GM12878 (cell line): ENCODE data around the gene NOD1. TPM values are rescaled to one million over a fixed set of nuclear protein-coding genes. Genes with fewer than 3 reads are reported as not detected.

ENCODE experiments used
- ATAC-seq: fragments of 200-7000 bp; cut with Tn5 transposase; 3 replicates; pipeline ENCODE4 v1.9.1; 2020; ENCODE audit warnings: mild to moderate bottlenecking, moderate library complexity
- BruUV-seq: library from RNA; stranded (reverse); fragments of 400-500 nt; replicated peaks from 2 replicates; lab custom pipeline; 2021; lab: Mats Ljungman, UMichigan
- CTCF ChIA-PET: fragments of 300-600 bp; sonication (Branson Sonifier 250); formaldehyde crosslinking; extraction: SDS; loops from one replicate; lab custom pipeline; 2021; ENCODE audit warnings: inconsistent platforms; lab: Yijun Ruan, JAX
- POLR2A ChIA-PET: fragments of 350-600 bp; formaldehyde crosslinking; extraction: SDS; loops from one replicate; lab custom pipeline; 2021; ENCODE audit warnings: inconsistent platforms; lab: Charles Lee
- RAD21 ChIA-PET: fragments of 300-600 bp; sonication (Branson Sonifier 250); formaldehyde crosslinking; loops from one replicate; lab custom pipeline; 2023; ENCODE audit warnings: antibody characterized with exemption; ENCODE audit not compliant: unreplicated experiment; lab: Charles Lee
- SMC1A ChIA-PET: fragments of 300-600 bp; sonication (Branson Sonifier 250); formaldehyde crosslinking; loops from one replicate; lab custom pipeline; 2023; ENCODE audit not compliant: unreplicated experiment, uncharacterized antibody; lab: Charles Lee
- DNase-seq: peaks from one replicate; pipeline ENCODE4 v3.0.0-alpha.2; 2011; ENCODE audit warnings: low read depth, low spot score
- FAIRE-seq: peaks from 3 replicates; lab custom pipeline; 2011; peaks lifted over from hg19 to GRCh38; lab: Jason Lieb, UNC
- H2AFZ ChIP-seq: 2 replicates; pipeline ENCODE4 v1.6.0; 2011; ENCODE audit warnings: low read depth, low read length, control low read depth; ENCODE audit not compliant: control insufficient read depth
- H3K27ac ChIP-seq: 2 replicates; pipeline ENCODE4 v1.5.1; 2011; ENCODE audit warnings: control low read depth; ENCODE audit not compliant: control insufficient read depth, insufficient read depth
- H3K27me3 ChIP-seq, 2 experiments: replicated peaks in 1 of 2; 2 replicates each; pipeline versions ENCODE4 v1.6.0 to v1.6.1; 2011; ENCODE audit warnings: low read length in 1 of 2; ENCODE audit not compliant: control insufficient read depth in 2 of 2, insufficient read depth in 2 of 2
- H3K36me3 ChIP-seq, 2 experiments: 2 replicates each; pipeline ENCODE4 v1.5.1; 2011; ENCODE audit warnings: low read length in 1 of 2; ENCODE audit not compliant: control insufficient read depth in 2 of 2, insufficient read depth in 2 of 2
- H3K4me1 ChIP-seq: 2 replicates; pipeline ENCODE4 v1.6.1; 2011; ENCODE audit warnings: mild to moderate bottlenecking, low read length, moderate library complexity, mixed read lengths; ENCODE audit not compliant: control insufficient read depth, insufficient read depth
- H3K4me2 ChIP-seq: 2 replicates; pipeline ENCODE4 v1.6.0; 2011; ENCODE audit warnings: control low read depth; ENCODE audit not compliant: control insufficient read depth, insufficient read depth
- H3K4me3 ChIP-seq: fragments of 200-600 bp; sonication (generic); 2 replicates; pipeline ENCODE4 v1.5.1; 2016
- H3K79me2 ChIP-seq: 2 replicates; pipeline ENCODE4 v1.6.0; 2011; ENCODE audit warnings: low read length; ENCODE audit not compliant: control insufficient read depth, insufficient read depth
- H3K9ac ChIP-seq: 2 replicates; pipeline ENCODE4 v1.8.0; 2011; ENCODE audit warnings: low read length, control low read depth, mixed read lengths; ENCODE audit not compliant: control insufficient read depth, insufficient read depth
- H3K9me3 ChIP-seq: replicated peaks from 3 replicates; pipeline ENCODE4 v1.5.1; 2011; ENCODE audit warnings: mild to moderate bottlenecking, low read length; ENCODE audit not compliant: control insufficient read depth, insufficient read depth
- H4K20me1 ChIP-seq: 2 replicates; pipeline ENCODE4 v1.6.0; 2011; ENCODE audit not compliant: control insufficient read depth, insufficient read depth
- CHD4 ChIP-seq: fragments of 200-600 bp; sonication (generic); IDR thresholded peaks from 2 replicates; pipeline ENCODE4 v1.6.1; 2016; ENCODE audit warnings: mild to moderate bottlenecking
- CUX1 ChIP-seq: IDR thresholded peaks from 2 replicates; pipeline ENCODE4 v1.6.1; 2012; ENCODE audit warnings: improper control_type of control experiment, low read depth, low read length; ENCODE audit not compliant: insufficient replicate concordance
- GATAD2B ChIP-seq: fragments of 450-650 bp; conservative IDR thresholded peaks from 2 replicates; pipeline ENCODE4 v1.6.1; 2017; ENCODE audit warnings: low read depth, mild to moderate bottlenecking, moderate library complexity
- IKZF1 ChIP-seq: fragments of 450-650 bp; conservative IDR thresholded peaks from 2 replicates; pipeline ENCODE4 v1.6.1; 2017; ENCODE audit warnings: antibody characterized with exemption, mild to moderate bottlenecking
- IKZF2 ChIP-seq, 2 experiments: fragments of 450-650 bp; IDR thresholded peaks; 2 replicates each; pipeline ENCODE4 v1.6.1; 2017; ENCODE audit warnings: mild to moderate bottlenecking in 2 of 2, moderate library complexity in 2 of 2
- IRF5 ChIP-seq: fragments of 450-650 bp; IDR thresholded peaks from 2 replicates; pipeline ENCODE4 v1.6.1; 2017; ENCODE audit warnings: borderline replicate concordance
- JUNB ChIP-seq: IDR thresholded peaks from 2 replicates; pipeline ENCODE4 v1.6.1; 2016; ENCODE audit warnings: antibody characterized with exemption, mild to moderate bottlenecking
- KDM1A ChIP-seq: fragments of 200-600 bp; sonication (generic); IDR thresholded peaks from 2 replicates; pipeline ENCODE4 v1.6.1; 2016; ENCODE audit warnings: borderline replicate concordance
- MTA3 ChIP-seq: IDR thresholded peaks from 2 replicates; pipeline ENCODE4 v1.6.1; 2012; ENCODE audit warnings: low read length, inconsistent platforms, borderline replicate concordance
- NR2F1 ChIP-seq: fragments of 450-650 bp; conservative IDR thresholded peaks from 2 replicates; pipeline ENCODE4 v1.6.1; 2017; ENCODE audit warnings: mild to moderate bottlenecking
- PAX5 ChIP-seq: IDR thresholded peaks from 2 replicates; pipeline ENCODE4 v1.6.1; 2011; ENCODE audit warnings: low read depth, low read length, borderline replicate concordance
- PAX8 ChIP-seq: fragments of 450-650 bp; IDR thresholded peaks from 2 replicates; pipeline ENCODE4 v1.6.1; 2017; ENCODE audit warnings: mild to moderate bottlenecking, moderate library complexity
- PBX3 ChIP-seq: IDR thresholded peaks from 2 replicates; pipeline ENCODE4 v1.6.1; 2011; ENCODE audit warnings: mild to moderate bottlenecking, low read depth, low read length, moderate library complexity; ENCODE audit not compliant: insufficient replicate concordance
- RAD21 ChIP-seq: IDR thresholded peaks from 2 replicates; pipeline ENCODE4 v1.6.1; 2011; ENCODE audit warnings: mild to moderate bottlenecking, low read depth, low read length, moderate library complexity; ENCODE audit not compliant: insufficient read depth
- SIX5 ChIP-seq: IDR thresholded peaks from 2 replicates; pipeline ENCODE4 v1.6.1; 2011; ENCODE audit warnings: mild to moderate bottlenecking, low read depth, low read length, moderate library complexity; ENCODE audit not compliant: severe bottlenecking
- SPI1 ChIP-seq: IDR thresholded peaks from 2 replicates; pipeline ENCODE4 v1.6.1; 2011; ENCODE audit warnings: low read depth, mild to moderate bottlenecking, low read length, moderate library complexity, borderline replicate concordance; ENCODE audit not compliant: insufficient read depth
- ZNF274 ChIP-seq: IDR thresholded peaks from one replicate; pipeline ENCODE4 v1.8.0; 2011; ENCODE audit not compliant: insufficient read length, insufficient read depth
- WGBS: methylation state at CpG from one replicate; pipeline ENCODE4 v1.1.6; 2016; ENCODE audit warnings: low lambda C conversion rate; ENCODE audit not compliant: insufficient replicate concordance, insufficient coverage; ENCODE audit errors: missing lambda C conversion rate; 5-methylcytosine and 5-hydroxymethylcytosine counted together
- in situ Hi-C: fragments of 300-500 bp; cut with MboI; formaldehyde crosslinking; loops from 9 replicates; pipeline ENCODE4 v1.14.3; 2018; ENCODE audit warnings: mixed read lengths
- intact Hi-C: fragments of 100-400 bp; cut with micrococcal nuclease; formaldehyde crosslinking; loops from one replicate; pipeline ENCODE4 v1.14.2; 2022; ENCODE audit not compliant: unreplicated experiment
- polyA plus RNA-seq, 11 experiments: library from polyadenylated mRNA; depleted of rRNA in 4 of 11; unstranded in 6 of 11; stranded (reverse) in 5 of 11; fragments of >200 nt; fragmentation: Nextera tagmentation in 4 of 11; fragmentation: Illumina TruSeq in 1 of 11; extraction: Ambion mirVana in 4 of 11; extraction: Trizol in 1 of 11; gene quantifications; 1 replicate in 1 of 11; 2 replicates in 10 of 11; pipeline versions ENCODE4 v1.2.1 to v1.2.3, GENCODE V29; 2011 to 2016; ENCODE audit warnings: inconsistent platforms in 2 of 11, missing spikeins in 2 of 11, low read depth in 1 of 11
- total RNA-seq, 4 experiments: library from RNA; depleted of rRNA in 3 of 4; stranded (reverse); fragments of >200 nt in 3 of 4; fragmentation: Illumina TruSeq in 1 of 4; extraction: Trizol in 1 of 4; gene quantifications; 2 replicates each; pipeline versions ENCODE4 v1.2.1 to v1.2.3, GENCODE V29; 2013 to 2021

NOD1 gene
- total and polyA plus RNA-seq, 10 of the 15 experiments (the other 5 are each of a cell fraction or from before 2014, with no cell fraction given) = 1.8 to 14.6 (median 8.9) TPM

- DNase-seq (no peak), ATAC-seq (no peak; the same call in 2 of the 3 replicates), FAIRE-seq (no peak)
- no TSS peak for BruUV-seq
- Histone ChIP-seq H3K9ac (no peak overlapping the region), H3K9me3 (no peaks in the 10 kb centered on the region), H3K27ac (no peak overlapping the region), H4K20me1 (no peaks in the 10 kb centered on the region), H3K4me3 (no peak overlapping the region), H2AFZ (no peak overlapping the region), H3K79me2 (no peaks in the 10 kb centered on the region), H3K4me1 (peaks cover 10% of the 10 kb centered on the region), H3K4me2 (no peak overlapping the region), H3K36me3 (no peaks in the 10 kb centered on the region), H3K27me3 (no peaks in the 10 kb centered on the region)
- ChIA-PET CTCF (interaction anchor here (0.6 to 2.4 kb wide), 11 partner anchors 10 to 245 kb away, joined by 3 to 12 read pairs (median 4); no protein-coding TSS in a partner anchor), RAD21 (interaction anchor here (0.9 kb wide), 1 partner anchor 43 kb away, joined by 3 read pairs; no protein-coding TSS in a partner anchor), SMC1A (interaction anchor here (1.1 to 2.1 kb wide), 6 partner anchors 11 to 246 kb away, joined by 3 to 10 read pairs (median 4); no protein-coding TSS in a partner anchor), POLR2A (interaction anchor here (1.0 kb wide), 1 partner anchor 83 kb away, joined by 3 read pairs; no protein-coding TSS in a partner anchor)
- intact Hi-C loops = no loop called here
- in situ Hi-C loops = no loop called here
- 94% methylated on average over 1 of the region's 1 CpG for WGBS
- TF ChIP-seq RAD21 (no peak), IKZF1 (no peak), KDM1A (no peak), NR2F1 (no peak), SPI1 (no peak), MTA3 (no peak), IKZF2 (IDR thresholded peaks at IDR 0.05) (no peak), ZNF274 (no peak), SIX5 (no peak), GATAD2B (no peak), PAX8 (no peak), PBX3 (no peak), JUNB (no peak), CHD4 (no peak), CUX1 (no peak), PAX5 (no peak), IRF5 (no peak)
These were observed 42.9 kb upstream of the NOD1 start for GRCh38 chr7:30521532-30521931.
